ENCODE results near the gene SLC39A9.

Gene SLC39A9

GRCh38 chr14:69424149-69424923, 25.8 kb downstream of the SLC39A9 start:
- H3K27ac ChIP-seq (ENCODE audit: extremely low read depth, low read depth, low read length), result no peak overlapping the region
- ChIA-PET CTCF (no interaction called here), POLR2A (no interaction called here)
- TF ChIP-seq ZBTB44 (tag by site-specific recombination; IDR thresholded peaks at IDR 0.05), result no peak
- no peak for TF ChIP-seq ZBTB20 (tag by site-specific recombination; IDR thresholded peaks at IDR 0.05)
- TF ChIP-seq ZNF610 (tag by site-specific recombination; IDR thresholded peaks at IDR 0.05; ENCODE audit: borderline replicate concordance), result no peak
- TF ChIP-seq ZIC2 (tag by site-specific recombination; IDR thresholded peaks at IDR 0.05), result no peak
- TF ChIP-seq ZNF398 (tag by site-specific recombination; IDR thresholded peaks at IDR 0.05), result no peak
- no peak for TF ChIP-seq ZNF221 (tag by site-specific recombination; IDR thresholded peaks at IDR 0.05; ENCODE audit: borderline replicate concordance)
- no peak for TF ChIP-seq KLF10 (tag by site-specific recombination; IDR thresholded peaks at IDR 0.05)
- no peak for TF ChIP-seq KLF16 (tag by site-specific recombination; IDR thresholded peaks at IDR 0.05)
- TF ChIP-seq GFI1B (tag by site-specific recombination; IDR thresholded peaks at IDR 0.05), result no peak
- no peaks in the 10 kb centered on the region for H3K4me1 ChIP-seq (ENCODE audit: control insufficient read depth, insufficient read depth, low read length)
- H3K9me3 ChIP-seq (ENCODE audit: control insufficient read depth, insufficient read depth, low read depth, low read length), result no peaks in the 10 kb centered on the region
- H3K4me3 ChIP-seq (ENCODE audit: low read depth, low read length), result no peak overlapping the region
- peaks cover 11 to 45% of the 10 kb centered on the region in 2 experiments for H3K36me3 ChIP-seq (ENCODE audit: control insufficient read depth in 2 of 2, insufficient read depth in 1 of 2, low read length in 2 of 2)

- TF ChIP-seq ZNF544 (tag by site-specific recombination; IDR thresholded peaks at IDR 0.05) (no peak), ZNF530 (tag by site-specific recombination; IDR thresholded peaks at IDR 0.05; ENCODE audit: low read depth) (no peak), ZNF670 (tag by site-specific recombination; IDR thresholded peaks at IDR 0.05; ENCODE audit: low read depth) (no peak), ZNF23 (tag by site-specific recombination; IDR thresholded peaks at IDR 0.05; ENCODE audit: borderline replicate concordance) (no peak), ZNF610 (tag by site-specific recombination; IDR thresholded peaks at IDR 0.05; ENCODE audit: borderline replicate concordance) (no peak)
- Histone ChIP-seq H3K4me3 (ENCODE audit: low read depth, low read length) (no peak overlapping the region), H3K36me3 (ENCODE audit: control insufficient read depth in 2 of 2, insufficient read depth in 1 of 2, low read length in 2 of 2) (peaks cover 11 to 45% of the 10 kb centered on the region in 2 experiments), H3K27ac (ENCODE audit: extremely low read depth, low read depth, low read length) (no peak overlapping the region), H3K4me1 (ENCODE audit: control insufficient read depth, insufficient read depth, low read length) (no peaks in the 10 kb centered on the region), H3K9me3 (ENCODE audit: control insufficient read depth, insufficient read depth, low read depth, low read length) (no peaks in the 10 kb centered on the region; the same call in 1 of the 2 replicates)
- ChIA-PET CTCF (no interaction called here), POLR2A (interaction anchor here (0.7 kb wide), 1 partner anchor 1668 kb away, joined by 7 read pairs; no protein-coding TSS in a partner anchor)
Measured at GRCh38 chr14:69427596-69427995, 29.1 kb downstream of the SLC39A9 start.

- H3K36me3 ChIP-seq (ENCODE audit: control insufficient read depth in 2 of 2, insufficient read depth in 1 of 2, low read length in 2 of 2), result peaks cover 11 to 45% of the 10 kb centered on the region in 2 experiments
- no peaks in the 10 kb centered on the region; the same call in 1 of the 2 replicates for H3K9me3 ChIP-seq (ENCODE audit: control insufficient read depth, insufficient read depth, low read depth, low read length)
- no peaks in the 10 kb centered on the region for H3K4me1 ChIP-seq (ENCODE audit: control insufficient read depth, insufficient read depth, low read length)
- H3K27ac ChIP-seq (ENCODE audit: extremely low read depth, low read depth, low read length), result no peak overlapping the region
- ChIA-PET POLR2A (interaction anchor here (0.7 kb wide), 1 partner anchor 1669 kb away, joined by 7 read pairs; no protein-coding TSS in a partner anchor), CTCF (interaction anchor here (1.3 kb wide), 1 partner anchor 32 kb away, joined by 3 read pairs; no protein-coding TSS in a partner anchor)
- H3K4me3 ChIP-seq (ENCODE audit: low read depth, low read length), result no peak overlapping the region
- TF ChIP-seq ZFP37 (tag by site-specific recombination; IDR thresholded peaks at IDR 0.05) (no peak), ZNF626 (tag by site-specific recombination; IDR thresholded peaks at IDR 0.05) (no peak), ZBTB44 (tag by site-specific recombination; IDR thresholded peaks at IDR 0.05) (no peak), ELK4 (IDR thresholded peaks at IDR 0.05; ENCODE audit: borderline replicate concordance, low read depth, low read length) (no peak), ZNF701 (tag by site-specific recombination; IDR thresholded peaks at IDR 0.05) (no peak)
Measured at GRCh38 chr14:69428289-69428998, 30.0 kb downstream of the SLC39A9 start.

Measured in HEK293 (cell line).